HG03520 (cell line): ENCODE results near the gene AP2A2.

Experiments used
- ATAC-seq: cut with Tn5 transposase; IDR thresholded peaks from one replicate; pipeline ENCODE4 v1.9.1; 2021; ENCODE audit warnings: mild to moderate bottlenecking, moderate library complexity; ENCODE audit not compliant: unreplicated experiment

AP2A2 gene

DNA sequence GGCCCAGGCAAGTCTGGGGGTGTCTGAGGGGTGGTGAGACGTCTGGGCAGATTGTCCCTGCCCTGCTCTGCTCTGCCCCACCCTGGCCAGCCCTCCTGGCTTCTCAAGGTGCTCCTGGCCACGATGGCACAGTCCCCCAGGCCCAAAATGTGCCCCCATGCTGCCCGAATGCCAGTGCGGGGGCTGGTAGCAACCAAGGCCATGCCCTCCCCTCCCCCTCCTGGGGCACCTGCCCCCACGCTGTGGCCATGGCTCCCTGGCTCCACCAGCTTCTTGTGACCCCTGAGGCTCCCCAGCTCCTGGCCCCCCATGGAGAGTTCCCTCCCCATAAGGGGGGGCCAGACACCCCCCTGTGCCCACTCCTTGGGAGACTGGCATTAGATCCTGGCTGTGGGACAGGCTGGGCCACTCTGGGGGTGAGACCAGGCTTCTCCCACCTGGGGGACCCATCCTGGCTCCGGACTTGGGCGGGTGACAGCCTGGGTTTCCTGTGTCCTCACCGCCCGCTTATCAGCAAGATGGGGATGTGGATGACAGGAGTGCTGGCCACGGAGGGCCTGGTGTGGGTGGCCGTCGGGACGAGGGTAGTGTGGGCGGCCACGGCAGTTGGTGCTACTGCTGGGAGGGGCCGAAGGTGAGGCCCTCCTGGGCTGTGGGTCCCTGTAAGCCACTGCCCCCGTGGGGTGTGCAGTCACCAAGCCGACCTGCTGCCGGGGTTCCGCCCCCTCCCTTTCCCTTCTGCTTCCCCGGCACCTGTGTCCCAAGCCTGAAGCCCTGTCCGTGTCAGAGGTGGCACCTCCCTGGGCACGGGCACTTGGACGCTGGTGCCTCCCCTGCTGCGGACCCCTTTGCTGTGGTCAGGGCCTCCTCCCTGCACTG is 126.7 kb downstream of the AP2A2 start:
- no peak for ATAC-seq

DNA sequence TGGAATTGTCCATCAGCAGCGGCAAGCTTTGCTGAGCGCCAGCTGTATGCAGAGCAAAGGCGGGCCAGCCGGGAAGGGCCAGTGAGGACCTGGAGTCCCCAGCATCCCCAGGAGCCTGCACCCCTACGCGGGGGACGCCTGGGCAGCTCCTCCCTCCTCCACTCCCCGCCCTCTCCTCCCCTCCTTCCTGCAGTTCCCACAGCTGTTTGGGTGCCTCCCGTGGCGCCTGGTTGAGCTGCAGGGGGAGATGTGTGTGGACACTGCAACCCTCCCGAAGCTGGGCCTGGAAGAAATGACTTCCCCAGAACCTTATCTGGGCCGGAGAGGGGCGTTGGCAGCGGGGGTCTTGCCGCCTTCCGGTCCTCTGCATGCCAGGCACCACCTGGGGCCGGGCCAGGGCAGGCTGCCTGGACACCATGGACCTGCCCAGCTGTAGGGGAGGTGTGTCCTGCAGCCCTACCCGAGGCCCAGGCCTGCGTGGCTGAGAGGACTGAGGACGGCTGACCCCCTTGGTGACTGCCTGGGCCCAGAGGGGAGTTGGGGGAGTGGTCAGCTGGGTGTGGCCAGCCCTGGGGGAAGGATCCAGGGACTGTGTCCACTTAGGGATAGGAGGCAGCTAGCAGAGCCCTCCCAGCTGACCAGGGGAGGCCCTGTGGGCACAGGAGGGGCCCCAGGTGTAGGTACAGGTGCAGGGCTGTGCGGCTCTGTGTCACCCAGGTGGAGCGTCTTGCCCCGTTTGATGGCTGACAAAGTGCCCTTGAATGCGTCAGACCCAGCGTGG is 127.6 kb downstream of the AP2A2 start:
- no peak for ATAC-seq

DNA sequence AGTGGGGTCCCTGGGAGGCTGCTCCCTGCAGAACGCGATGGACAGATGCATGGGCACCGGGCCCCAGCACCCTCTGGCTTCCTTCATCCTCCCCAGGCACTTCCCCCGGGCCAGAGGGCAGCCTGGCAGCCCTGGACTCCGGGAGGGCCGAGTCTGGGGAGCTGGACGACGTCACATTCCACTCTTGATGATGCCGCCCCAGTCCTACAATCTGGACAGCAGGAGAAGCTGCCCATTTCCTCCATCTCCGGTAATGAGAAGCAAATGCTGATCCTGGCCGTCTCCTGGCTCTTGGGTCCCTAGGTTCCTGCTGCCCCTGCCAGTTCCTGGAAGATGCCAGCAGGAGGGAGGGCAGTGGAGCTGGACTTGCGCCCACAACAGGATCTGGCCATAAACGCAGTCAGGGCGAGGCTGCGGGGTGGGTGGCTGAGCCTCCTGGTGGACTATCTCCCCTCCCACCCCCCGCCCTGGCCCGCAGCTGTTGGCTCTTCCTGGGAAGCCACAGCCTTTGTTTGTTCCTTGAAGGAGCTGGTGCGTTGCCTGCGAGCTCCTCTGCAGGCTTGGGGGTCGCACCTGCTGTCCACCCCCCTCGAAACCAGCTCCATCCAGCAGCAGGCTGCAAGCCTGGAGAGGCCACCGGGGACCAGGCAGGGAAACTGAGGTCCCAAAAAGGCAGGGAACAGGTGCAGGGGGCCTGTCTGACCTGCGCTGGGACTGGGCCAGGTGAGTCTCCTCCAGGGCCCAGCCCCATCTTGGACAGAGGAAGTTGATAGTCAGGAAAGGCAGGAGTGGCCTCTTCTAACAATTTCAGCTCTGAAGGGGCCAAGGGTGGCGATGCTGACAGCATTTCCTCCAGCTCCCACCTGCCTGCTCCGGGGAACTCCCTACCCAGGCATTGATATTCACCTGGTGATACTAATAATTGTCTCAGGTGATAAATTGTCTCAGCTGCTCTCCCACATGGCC is 128.8 kb downstream of the AP2A2 start:
- ATAC-seq = no peak

DNA sequence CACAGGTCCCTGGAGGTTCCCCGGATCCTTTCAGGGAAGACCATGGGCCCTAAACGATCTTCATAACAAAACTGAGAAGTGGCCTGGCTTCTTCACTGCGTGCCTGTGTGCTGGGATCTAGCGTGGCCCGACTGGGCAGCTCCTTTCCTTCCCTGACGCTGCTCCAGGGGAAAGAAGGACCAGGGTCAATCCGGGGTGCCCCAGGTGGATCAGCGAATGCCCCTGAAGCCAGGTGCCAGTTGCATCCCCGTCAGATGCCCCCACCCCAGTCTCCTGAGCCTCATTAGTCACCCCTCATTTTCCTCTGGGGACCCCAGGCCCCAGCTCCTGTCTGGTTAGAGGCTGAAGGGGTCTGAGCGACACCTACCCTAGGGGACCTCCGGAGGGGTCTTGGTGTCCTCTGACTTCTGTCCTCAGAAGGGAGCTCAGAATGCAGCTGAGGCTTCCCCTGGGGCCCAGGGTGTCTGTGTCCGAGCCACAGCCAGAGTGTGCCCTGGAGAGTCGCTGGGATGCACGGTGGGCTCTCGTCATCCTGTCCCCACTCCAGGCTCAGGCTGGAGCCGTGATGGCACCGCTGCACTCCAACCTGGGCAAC is 129.5 kb downstream of the AP2A2 start:
- ATAC-seq = no peak

DNA sequence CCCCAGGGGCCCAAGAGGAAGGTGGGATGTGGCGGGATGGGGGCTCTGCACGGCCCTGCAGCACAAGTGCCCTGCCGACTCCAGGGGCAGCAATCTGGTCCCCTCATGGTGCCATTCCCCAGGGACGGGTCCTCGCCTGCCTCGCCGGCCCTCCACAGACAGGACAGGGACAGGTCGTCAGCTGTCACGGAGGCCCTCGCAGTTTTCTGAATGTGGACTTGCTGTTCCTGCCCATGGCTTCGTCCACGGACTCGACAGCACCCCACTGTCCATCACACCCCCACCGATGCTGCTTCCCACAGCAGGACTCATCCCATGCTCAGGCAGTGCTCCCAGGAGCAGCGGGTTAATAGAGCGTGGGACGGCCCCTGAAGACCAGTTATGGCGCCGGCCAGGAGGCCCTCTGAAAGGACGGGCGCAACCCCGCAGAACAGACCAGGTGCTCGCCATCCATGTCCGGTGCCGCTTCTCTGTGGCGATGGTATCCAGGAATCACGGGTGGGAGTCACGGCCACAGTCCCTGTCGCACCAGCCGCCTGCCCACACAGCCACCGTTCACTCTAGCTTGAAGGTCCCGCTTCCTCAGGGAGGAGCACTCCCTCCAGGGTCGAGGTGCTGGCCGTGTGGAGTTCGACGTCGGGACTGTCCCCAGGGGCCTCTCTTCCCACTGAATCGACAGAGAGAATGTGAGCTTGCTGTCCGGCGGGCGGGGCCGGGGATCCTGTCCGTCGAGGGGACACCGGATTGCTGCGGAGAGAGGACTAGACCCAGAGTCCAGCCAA is 130.5 kb downstream of the AP2A2 start:
- ATAC-seq = no peak

DNA sequence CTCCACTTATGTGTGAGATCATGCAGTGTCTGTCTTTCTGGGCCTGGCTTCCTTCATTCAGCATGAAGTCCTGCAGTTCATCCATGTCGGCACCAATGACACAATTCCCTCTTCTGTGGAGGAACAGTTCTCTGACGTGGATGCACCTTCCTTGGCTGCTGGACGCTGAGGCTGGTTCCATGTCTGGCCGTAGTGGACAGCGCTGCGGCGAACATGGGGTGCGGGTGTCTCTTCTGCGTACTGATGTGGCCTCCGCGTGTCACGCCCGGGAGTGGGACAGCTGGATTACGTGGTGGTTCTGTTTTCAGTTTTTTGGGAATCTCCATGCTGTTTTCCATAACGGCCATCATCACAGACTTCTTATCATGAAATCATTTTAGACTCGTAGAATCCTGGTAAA is 132.1 kb downstream of the AP2A2 start:
- no peak for ATAC-seq

DNA sequence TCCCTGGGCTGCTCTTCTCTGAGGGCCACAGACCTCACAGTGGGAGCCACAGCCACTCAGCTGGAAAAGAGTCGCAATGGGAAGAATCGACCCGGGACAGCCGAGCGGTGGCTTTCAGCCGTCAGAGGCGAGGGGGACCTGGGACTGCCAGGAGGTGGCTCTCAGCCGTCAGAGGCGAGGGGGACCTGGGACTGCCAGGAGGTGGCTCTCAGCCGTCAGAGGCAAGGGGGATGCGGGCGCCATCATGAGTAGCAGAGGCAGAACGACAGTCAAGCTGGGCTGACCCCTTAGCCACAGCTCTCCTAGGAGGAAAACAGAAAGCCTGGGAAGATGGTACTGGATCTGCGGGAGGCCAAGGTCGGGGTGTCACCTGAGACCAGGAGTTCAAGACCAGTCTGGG is 134.1 kb downstream of the AP2A2 start:
- no peak for ATAC-seq

DNA sequence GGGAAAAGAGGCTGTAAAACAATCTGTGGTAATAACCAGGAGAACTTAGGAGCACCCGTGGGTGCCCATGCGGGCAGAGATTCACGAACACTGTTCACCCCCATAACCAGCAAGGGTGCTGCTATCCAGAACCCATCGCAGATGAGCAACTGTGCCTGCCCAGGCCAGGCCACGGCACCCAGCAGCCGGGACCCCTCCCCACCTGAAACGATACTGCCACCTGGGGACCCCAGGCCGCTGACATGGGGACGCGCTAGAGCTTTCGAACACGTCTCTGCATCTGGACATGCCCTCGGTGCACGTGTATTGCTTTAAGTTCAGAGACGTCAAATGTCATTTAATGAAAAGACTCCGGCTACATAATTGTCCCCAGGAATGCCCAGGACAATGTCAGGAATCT is 134.7 kb downstream of the AP2A2 start:
- ATAC-seq = no peak

DNA sequence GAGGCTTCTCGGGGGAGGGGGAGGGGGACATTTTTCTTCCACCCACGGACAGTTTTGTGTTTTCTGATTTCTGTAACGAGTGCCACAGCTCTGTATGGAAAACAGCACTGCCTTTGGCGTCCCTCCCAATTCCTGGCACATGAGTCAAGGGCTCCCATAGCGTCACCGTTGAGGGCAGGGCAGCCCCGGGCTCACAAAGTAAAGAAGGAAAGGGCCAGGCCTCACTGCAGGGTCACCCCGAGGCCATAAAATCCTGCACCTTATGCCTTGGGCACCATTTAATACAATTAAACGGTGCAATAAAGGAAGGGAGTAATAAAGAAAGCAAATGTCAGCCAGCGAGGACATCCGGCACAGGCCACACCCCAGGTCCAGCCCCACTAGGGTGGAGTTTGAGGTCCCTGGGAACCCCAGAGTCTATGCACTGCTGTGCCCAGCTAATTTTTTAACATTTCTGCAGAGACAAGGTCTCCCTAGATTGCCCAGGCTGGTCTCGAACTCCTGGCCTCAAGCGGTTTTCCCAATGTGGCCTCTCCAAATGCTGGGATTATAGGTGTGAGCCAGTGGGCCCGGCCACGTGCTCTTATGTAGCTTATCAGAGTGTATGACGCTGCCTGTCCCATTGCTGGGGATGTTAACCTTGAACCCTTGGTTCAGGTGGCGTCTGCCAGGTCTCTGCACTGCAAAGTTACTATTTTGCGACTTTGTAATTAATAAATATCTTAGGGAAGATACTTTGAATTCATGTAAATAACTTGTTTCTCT is 135.4 kb downstream of the AP2A2 start:
- ATAC-seq = no peak
